GM11168 (cell line): ENCODE data around the gene PRCP.
"Not testable (repeated sequence)": the region's sequence is repeated elsewhere in the genome, so short reads cannot be mapped to it uniquely, and the experiment has no call there.

ENCODE experiments used
- in situ Hi-C: fragments of 300-500 bp; cut with MboI; formaldehyde crosslinking; loops from one replicate; pipeline ENCODE4 v1.12.0; 2022; ENCODE audit warnings: low sequenced_read_pairs; ENCODE audit not compliant: unreplicated experiment

The PRCP gene

DNA sequence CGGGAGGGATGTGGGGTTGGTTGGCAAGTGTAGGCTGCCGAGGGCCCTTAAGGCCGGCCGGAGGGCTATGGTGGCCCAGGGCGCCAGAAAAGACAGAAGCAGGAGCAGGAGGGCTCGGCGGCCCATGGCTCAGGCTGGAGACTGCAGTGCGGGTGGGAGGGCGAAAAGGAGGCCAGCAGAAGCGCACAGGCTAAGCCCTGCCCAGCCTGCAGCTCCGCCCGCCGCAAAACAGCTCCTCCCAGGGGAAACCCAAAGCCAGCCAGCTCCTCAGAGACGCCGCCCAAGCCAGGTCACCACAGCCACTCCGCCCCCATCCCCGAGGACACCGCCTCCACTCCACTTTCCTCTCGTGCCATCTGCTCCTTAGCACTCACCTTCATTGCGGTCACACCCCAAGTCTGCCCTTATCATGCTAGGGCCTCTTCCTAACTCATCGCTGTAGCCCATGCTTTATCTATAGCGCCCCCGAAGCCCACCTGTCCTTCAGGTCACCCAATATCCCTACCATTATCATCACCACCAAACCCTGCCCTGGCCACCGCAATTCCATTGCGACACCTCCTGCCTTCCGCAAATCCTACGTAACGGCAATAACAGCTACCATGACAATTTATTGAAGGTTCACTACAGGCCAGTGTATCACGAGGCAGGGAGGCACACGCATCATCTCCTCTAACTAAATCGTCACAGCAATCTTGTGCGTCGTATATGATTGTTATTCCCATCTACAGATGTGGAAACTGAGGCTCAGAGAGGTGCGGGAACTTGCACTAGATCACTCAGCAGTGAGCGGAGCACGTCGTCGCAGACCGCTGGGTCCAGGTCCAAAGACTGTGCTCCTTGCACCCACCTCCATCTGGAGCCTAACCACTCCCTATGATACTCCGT lies at the start of gene PRCP:
TSS of gene PRCP (minus strand) at position 154 of the 888 bp plus-strand sequence. CDS start at position 126, 28 bp downstream.
- in situ Hi-C loops, result loop anchor here (10.0 kb wide), 1 partner anchor 344 kb away; no protein-coding TSS in a partner anchor

DNA sequence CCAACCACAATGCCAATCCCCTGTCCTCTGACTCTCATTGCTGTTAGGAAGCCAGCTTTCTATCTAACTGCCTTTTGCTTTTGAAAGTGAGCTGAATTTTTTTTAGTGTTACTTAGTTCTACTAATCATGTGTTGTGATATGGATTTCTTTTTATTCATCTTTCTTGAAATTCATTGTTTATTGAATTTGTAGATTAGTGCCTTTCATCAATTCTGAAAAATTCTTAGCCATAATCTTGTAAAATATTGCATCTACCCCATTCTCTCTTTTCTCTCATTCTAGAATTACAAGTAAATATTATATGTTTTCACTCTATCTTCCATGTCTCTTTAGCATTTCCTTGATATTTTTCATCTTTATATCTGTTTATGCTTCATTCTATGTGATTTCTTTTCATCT lies 49.1 kb upstream of the PRCP start:
- in situ Hi-C loops, result no loop called here

DNA sequence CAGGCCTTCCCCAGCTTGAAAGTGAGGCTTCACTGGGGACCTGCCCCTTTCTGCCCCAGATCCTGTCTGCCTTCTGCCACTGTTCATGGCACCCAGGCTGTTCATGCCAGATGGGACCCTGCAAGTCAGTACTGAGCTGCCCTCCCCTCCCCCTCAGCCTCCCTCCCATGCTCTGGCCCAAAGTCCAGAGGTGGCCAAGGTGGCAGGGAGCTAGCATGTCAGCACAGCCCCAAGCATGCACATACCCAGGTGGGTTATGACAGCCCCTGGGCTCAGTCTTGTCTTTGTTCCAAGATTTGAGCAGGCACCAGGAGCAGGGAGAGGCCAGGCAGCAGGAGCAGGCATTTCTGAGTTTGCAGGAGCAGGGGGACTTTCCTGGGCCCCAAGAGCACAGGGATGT lies 45.5 kb upstream of the PRCP start:
- in situ Hi-C loops, result no loop called here

DNA sequence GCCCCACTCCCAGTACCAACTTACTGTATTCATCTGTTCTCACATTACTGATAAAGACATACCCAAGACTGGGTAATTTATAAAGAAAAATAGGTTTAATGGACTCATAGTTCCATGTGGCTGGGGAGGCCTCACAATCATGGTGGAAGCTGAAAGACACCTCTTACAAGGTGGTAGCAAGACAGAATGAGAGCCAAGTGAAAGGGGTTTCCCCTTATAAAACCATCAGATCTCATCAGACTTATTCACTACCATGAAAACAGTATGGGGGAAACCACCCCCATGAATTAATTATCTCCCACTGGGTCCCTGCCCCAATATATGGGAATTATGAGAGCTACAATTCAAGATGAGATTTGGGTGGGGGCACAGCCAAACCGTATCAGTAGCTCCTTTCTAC lies 44.8 kb upstream of the PRCP start:
- in situ Hi-C loops, result not testable (repeated sequence)

- in situ Hi-C loops, result no loop called here
Observed at GRCh38 chr11:82944198-82944597, 44.0 kb upstream of the PRCP start.

GRCh38 chr11:82943430-82943829 lies 43.2 kb upstream of the PRCP start:
- in situ Hi-C loops, result not testable (repeated sequence)

- in situ Hi-C loops, result no loop called here
Observed at GRCh38 chr11:82942376-82942775, 42.1 kb upstream of the PRCP start.

DNA sequence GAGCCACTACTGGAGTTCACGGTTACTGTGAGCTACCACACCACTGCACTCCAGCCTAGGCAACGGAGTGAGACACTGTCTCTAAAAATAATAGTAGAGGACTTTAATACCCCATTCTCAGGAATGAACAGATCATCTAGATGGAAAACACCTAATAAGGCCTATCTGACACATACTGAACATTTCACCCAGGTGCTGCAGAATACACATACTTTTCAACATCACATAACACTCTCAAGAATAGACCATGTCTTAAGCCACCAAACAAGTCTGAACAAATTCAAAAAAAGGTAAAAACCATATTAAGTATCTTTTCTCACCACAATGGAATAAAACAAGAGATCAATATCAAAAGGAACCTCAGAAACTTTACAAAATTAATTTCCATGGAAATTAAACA lies 39.2 kb upstream of the PRCP start:
- in situ Hi-C loops, result no loop called here

DNA sequence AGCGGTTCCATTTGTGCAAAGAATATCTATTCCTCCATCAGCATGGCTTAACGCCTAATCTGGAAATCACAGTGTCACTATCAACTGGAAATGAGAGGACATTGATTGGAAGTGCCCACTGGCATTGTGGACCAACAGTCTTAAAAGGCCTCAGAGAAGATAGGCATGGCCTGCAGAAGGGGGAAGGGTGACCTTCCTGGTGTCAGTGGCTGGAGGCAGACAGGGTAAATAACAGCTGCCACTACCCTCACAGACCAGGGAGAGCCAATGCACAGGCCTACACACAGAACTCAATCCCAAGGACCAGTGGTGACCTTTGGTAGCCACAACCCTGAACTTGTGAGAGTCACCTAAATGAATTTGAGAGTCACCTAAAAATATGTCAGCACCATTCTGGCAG lies 37.3 kb upstream of the PRCP start:
- in situ Hi-C loops, result no loop called here

DNA sequence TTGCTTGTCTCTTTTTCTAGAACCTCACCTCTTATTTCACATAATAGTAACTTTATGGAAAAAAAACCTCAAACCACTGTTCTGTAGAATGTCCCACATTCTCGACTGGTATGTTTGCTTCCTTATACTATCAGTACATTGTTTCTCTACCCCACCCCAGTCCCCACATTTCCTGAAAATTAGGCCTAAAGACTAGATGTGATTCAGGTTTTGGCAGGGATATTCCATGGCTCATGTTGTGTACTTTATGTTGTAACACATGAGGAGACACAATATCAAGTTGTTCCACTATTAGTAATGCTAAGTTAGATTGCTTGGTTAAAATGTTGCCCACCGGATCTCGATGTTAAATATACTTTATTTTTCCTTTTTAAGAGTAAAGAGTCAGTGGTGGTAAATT lies 36.0 kb upstream of the PRCP start:
- in situ Hi-C loops, result no loop called here

DNA sequence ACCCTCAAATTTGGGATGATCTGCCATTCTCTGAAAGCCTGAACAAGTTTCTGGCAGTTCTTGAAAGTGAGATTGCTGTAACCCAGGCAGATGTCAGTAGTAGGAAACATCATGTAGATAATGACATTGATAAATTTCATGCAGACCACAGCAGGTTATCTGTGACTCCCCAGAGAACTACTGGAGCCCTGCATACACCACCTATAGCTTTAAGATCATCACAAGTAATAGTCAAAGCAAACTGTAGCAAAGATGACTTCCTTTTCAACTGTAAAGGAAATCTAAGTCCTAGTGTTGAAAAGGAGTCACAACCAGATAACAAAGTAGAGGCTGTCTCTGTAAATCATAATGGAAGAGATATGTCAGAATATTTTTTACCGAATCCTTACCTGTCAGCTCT lies 32.3 kb upstream of the PRCP start:
- in situ Hi-C loops, result no loop called here

DNA sequence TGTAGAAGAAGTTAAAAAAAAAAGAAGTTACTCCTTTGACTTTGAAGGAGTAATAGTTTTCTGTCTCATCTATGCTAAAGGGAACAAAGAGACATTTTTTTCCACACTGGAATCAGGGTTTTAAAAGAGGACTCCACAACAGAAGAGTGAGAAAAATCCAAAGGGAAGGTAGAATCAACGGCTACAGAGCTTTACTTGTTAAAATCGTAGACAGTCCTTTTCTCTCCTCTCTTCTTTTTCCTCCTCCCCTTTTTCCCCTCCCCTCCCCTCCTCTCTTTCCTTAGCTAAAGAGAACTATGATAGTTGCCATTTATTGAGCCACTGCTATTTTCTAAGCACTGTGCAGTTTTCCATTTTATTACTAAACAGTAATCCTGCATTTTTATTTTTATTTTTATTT lies 30.5 kb upstream of the PRCP start:
- in situ Hi-C loops, result no loop called here

DNA sequence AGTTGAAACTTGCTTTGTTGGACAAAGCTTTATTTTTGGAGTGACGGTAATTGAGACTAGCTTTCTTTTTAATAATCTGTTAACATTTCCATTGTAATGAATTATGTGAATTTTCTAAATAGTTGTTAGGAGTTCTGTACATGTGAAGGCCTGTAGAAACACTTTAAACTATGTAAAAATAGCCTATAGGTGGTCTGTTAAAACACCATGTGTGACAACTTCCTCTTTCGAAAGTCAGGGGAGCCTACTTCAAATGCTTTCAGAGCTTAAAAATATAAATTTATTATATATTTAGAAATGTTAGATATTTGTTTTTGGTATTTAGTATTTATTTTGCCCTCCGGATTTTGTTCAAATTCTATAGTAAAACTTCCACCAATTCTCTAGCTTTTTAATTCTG lies 30.0 kb upstream of the PRCP start:
- in situ Hi-C loops, result no loop called here

DNA sequence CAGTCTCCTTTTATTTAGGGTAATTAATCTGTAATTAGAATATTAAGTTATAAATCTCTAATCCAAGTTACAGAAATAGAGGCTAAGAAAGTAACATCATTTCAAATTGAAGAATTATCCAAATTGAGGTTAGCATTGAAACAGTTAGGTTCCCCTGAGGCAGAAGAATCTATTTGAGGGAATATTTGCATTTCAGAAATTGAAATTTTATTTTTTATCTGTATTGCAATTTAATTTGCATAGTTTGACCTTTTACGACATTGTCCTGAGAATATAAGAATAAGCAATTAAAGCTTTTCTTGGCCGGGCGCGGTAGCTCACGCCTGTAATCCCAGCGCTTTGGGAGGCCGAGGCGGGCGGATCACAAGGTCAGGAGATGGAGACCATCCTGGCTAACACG lies 28.9 kb upstream of the PRCP start:
- in situ Hi-C loops, result no loop called here

- in situ Hi-C loops, result no loop called here
Observed at GRCh38 chr11:82927264-82927880, 27.1 kb upstream of the PRCP start.

DNA sequence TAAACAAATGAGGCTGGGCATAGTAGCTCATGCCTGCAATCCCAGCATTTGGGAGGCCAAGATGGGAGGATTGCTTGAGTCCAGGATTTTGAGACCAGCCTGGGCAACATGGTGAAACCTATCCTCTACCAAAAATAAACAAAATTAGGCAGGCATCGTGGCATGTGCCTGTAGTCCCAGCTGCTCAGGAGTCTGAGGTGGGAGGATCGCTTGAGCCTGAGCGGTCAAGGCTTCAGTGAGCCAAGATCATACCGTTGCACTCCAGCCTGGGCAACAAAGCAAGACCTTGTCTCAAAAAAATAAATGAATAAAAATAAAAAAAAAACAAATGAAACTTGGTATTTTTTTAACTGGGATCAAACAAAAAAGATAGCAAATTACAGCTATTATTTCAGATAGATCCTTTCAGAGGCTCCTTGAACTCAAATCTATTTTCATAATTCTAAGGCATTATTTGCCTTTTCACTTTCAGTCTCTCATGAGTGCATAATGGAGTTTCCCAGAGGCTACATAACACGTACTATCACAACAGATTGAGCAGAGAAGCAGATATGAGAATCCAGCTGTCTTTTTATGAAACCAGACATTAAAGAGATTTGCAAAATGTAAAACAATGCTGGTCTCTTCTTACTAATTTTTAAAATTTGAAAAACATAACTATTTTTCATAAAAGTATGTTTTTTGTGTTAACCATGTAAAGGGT lies 24.4 kb upstream of the PRCP start:
- in situ Hi-C loops, result no loop called here

- in situ Hi-C loops, result not testable (repeated sequence)
Observed at GRCh38 chr11:82922396-82923173, 22.4 kb upstream of the PRCP start.

DNA sequence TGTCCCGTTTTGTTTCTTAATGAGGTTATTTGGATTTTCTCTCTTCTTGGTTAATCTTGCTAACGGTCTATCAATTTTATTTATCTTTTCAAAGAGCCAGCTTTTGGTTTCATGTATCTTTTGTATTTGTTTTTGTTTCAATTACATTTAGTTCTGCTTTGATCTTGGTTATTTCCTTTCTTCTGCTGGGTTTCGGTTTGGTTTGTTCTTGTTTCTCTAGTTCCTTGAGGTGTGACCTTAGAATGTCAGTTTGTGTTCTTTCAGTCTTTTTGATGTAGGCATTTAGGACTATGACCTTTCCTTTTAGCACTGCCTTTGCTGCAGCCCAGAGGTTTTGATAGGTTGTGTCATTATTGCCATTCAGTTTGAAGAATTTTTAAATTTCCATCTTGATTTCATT lies 20.0 kb upstream of the PRCP start:
- in situ Hi-C loops, result not testable (repeated sequence)

GRCh38 chr11:82919786-82920185 lies 19.6 kb upstream of the PRCP start:
- in situ Hi-C loops, result not testable (repeated sequence)

DNA sequence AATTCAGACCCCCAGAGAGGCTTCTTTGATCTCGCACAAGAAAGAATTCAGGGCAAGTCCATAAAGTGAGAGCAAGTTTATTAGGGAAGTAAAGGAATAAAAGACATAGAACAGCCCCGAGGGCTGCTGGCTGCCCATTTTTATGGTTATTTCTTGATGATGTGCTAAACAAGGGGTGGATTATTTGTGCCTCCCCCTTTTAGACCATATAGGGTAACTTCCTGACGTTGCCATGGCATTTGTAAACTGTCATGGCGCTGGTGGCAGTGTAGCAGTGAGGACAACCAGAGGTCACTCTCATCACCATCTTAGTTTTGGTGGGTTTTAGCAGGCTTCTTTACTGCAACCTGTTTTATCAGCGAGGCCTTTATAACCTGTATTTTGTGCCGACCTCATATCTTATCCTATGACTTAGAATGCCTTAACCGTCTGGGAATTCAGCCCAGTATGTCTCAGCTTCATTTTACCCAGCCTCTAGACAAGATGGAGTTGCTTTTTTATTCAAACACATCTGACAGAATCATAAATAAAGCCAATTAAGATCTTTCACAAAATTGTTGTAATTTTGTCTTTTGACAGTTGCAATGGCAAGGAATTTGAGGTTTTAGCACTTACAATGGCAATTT lies 8.9 kb upstream of the PRCP start:
- in situ Hi-C loops, result loop anchor here (5.0 to 10.0 kb wide), 2 partner anchors 158 to 336 kb away; no protein-coding TSS in a partner anchor
